HEK293 (cell line): ENCODE data around the gene PRLR.

ENCODE experiments used
- CTCF ChIA-PET: fragments of 350-600 bp; formaldehyde crosslinking; extraction: SDS; loops from one replicate; lab custom pipeline; 2021; ENCODE audit warnings: antibody characterized with exemption; lab: Yijun Ruan, JAX
- POLR2A ChIA-PET: fragments of 300-600 bp; formaldehyde crosslinking; extraction: SDS; loops from one replicate; lab custom pipeline; 2020; ENCODE audit warnings: antibody characterized with exemption, inconsistent platforms; lab: Yijun Ruan, JAX
- H3K27ac ChIP-seq: fragments of 200-500 bp; sonication (Bioruptor generic); 2 replicates; pipeline ENCODE4 v1.5.1; 2014; ENCODE audit warnings: low read depth, low read length, control low read depth, inconsistent platforms; ENCODE audit errors: extremely low read depth
- H3K36me3 ChIP-seq, 2 experiments: fragments of 200-500 bp in 1 of 2; sonication (Bioruptor generic) in 1 of 2; 1 replicate in 1 of 2; 2 replicates in 1 of 2; pipeline ENCODE4 v1.5.1; 2014 to 2017; ENCODE audit warnings: inconsistent platforms in 2 of 2, low read length in 2 of 2; ENCODE audit not compliant: control insufficient read depth in 2 of 2, insufficient read depth in 1 of 2
- H3K4me1 ChIP-seq: fragments of 200-500 bp; sonication (Bioruptor generic); 2 replicates; pipeline ENCODE4 v1.5.1; 2014; ENCODE audit warnings: mild to moderate bottlenecking, low read length, inconsistent platforms; ENCODE audit not compliant: control insufficient read depth, insufficient read depth
- H3K4me3 ChIP-seq: 2 replicates; pipeline ENCODE4 v1.5.1; 2011; ENCODE audit warnings: low read depth, mild to moderate bottlenecking, control low read depth, low read length, moderate library complexity
- H3K9me3 ChIP-seq: fragments of 200-500 bp; sonication (Bioruptor generic); 2 replicates; pipeline ENCODE4 v1.5.1; 2014; ENCODE audit warnings: low read depth, low read length, inconsistent platforms; ENCODE audit not compliant: control insufficient read depth, insufficient read depth
- FEZF1 ChIP-seq: fragments of 450-650 bp; formaldehyde crosslinking; IDR thresholded peaks from 2 replicates; pipeline ENCODE4 v1.5.1; 2016; ENCODE audit warnings: missing biosample characterization, missing genetic modification characterization
- GLI2 ChIP-seq: fragments of 450-650 bp; formaldehyde crosslinking; IDR thresholded peaks from 2 replicates; pipeline ENCODE4; 2017; ENCODE audit warnings: missing biosample characterization, missing genetic modification characterization, low read depth, borderline replicate concordance
- KLF8 ChIP-seq: fragments of 450-650 bp; formaldehyde crosslinking; IDR thresholded peaks from 2 replicates; pipeline ENCODE4 v1.5.1; 2016; ENCODE audit warnings: missing biosample characterization, missing genetic modification characterization
- OVOL3 ChIP-seq: fragments of 450-650 bp; formaldehyde crosslinking; IDR thresholded peaks from 2 replicates; pipeline ENCODE4 v1.5.1; 2016; ENCODE audit warnings: missing biosample characterization, missing genetic modification characterization
- PRDM4 ChIP-seq: fragments of 450-650 bp; formaldehyde crosslinking; IDR thresholded peaks from 2 replicates; pipeline ENCODE4 v1.5.1; 2017; ENCODE audit warnings: missing biosample characterization, missing genetic modification characterization
- SCRT2 ChIP-seq: fragments of 450-650 bp; formaldehyde crosslinking; IDR thresholded peaks from 2 replicates; pipeline ENCODE4 v1.5.1; 2016; ENCODE audit warnings: missing biosample characterization, missing genetic modification characterization
- SP7 ChIP-seq: fragments of 450-650 bp; formaldehyde crosslinking; IDR thresholded peaks from 2 replicates; pipeline ENCODE4 v1.5.1; 2016; ENCODE audit warnings: missing biosample characterization, missing genetic modification characterization
- ZBTB21 ChIP-seq: fragments of 450-650 bp; formaldehyde crosslinking; IDR thresholded peaks from 2 replicates; pipeline ENCODE4 v1.5.1; 2017; ENCODE audit warnings: missing biosample characterization, missing genetic modification characterization
- ZFP3 ChIP-seq: fragments of 450-650 bp; formaldehyde crosslinking; IDR thresholded peaks from 2 replicates; pipeline ENCODE4 v1.5.1; 2016; ENCODE audit warnings: low read depth, missing biosample characterization, missing genetic modification characterization
- ZNF112 ChIP-seq: fragments of 450-650 bp; formaldehyde crosslinking; IDR thresholded peaks from 2 replicates; pipeline ENCODE4 v1.5.0; 2017; ENCODE audit warnings: missing biosample characterization, missing genetic modification characterization
- ZNF140 ChIP-seq: fragments of 450-650 bp; formaldehyde crosslinking; IDR thresholded peaks from 2 replicates; pipeline ENCODE4 v1.5.1; 2016; ENCODE audit warnings: missing biosample characterization, missing genetic modification characterization
- ZNF394 ChIP-seq: fragments of 450-650 bp; formaldehyde crosslinking; IDR thresholded peaks from 2 replicates; pipeline ENCODE4 v1.5.1; 2016; ENCODE audit warnings: missing biosample characterization, missing genetic modification characterization, mild to moderate bottlenecking, moderate library complexity, borderline replicate concordance
- ZNF544 ChIP-seq: fragments of 450-650 bp; formaldehyde crosslinking; IDR thresholded peaks from 2 replicates; pipeline ENCODE4 v1.5.0; 2017; ENCODE audit warnings: missing biosample characterization, missing genetic modification characterization
- ZNF560 ChIP-seq: fragments of 450-650 bp; formaldehyde crosslinking; IDR thresholded peaks from 2 replicates; pipeline ENCODE4 v1.5.1; 2017; ENCODE audit warnings: missing biosample characterization, missing genetic modification characterization, borderline replicate concordance
- ZNF624 ChIP-seq: fragments of 450-650 bp; formaldehyde crosslinking; IDR thresholded peaks from 2 replicates; pipeline ENCODE4 v1.5.1; 2017; ENCODE audit warnings: missing biosample characterization, missing genetic modification characterization
- ZNF629 ChIP-seq: fragments of 450-650 bp; formaldehyde crosslinking; IDR thresholded peaks from 2 replicates; pipeline ENCODE4 v1.5.1; 2017; ENCODE audit warnings: missing biosample characterization, missing genetic modification characterization
- ZNF654 ChIP-seq: fragments of 450-650 bp; formaldehyde crosslinking; IDR thresholded peaks from 2 replicates; pipeline ENCODE4 v1.5.1; 2016; ENCODE audit warnings: low read depth, missing biosample characterization, missing genetic modification characterization
- ZNF692 ChIP-seq: fragments of 450-650 bp; formaldehyde crosslinking; IDR thresholded peaks from 2 replicates; pipeline ENCODE4 v1.5.1; 2016; ENCODE audit warnings: missing biosample characterization, missing genetic modification characterization
- ZNF791 ChIP-seq: fragments of 450-650 bp; formaldehyde crosslinking; IDR thresholded peaks from 2 replicates; pipeline ENCODE4 v1.5.1; 2016; ENCODE audit warnings: missing biosample characterization, missing genetic modification characterization
- ZNF843 ChIP-seq: fragments of 450-650 bp; formaldehyde crosslinking; IDR thresholded peaks from 2 replicates; pipeline ENCODE4 v1.5.1; 2016; ENCODE audit warnings: missing biosample characterization, missing genetic modification characterization
- TF ChIP-seq, protein P1 (sequence below): fragments of 450-650 bp; formaldehyde crosslinking; IDR thresholded peaks from 2 replicates; pipeline ENCODE4 v1.5.1; 2017; ENCODE audit warnings: missing biosample characterization, missing genetic modification characterization
- TF ChIP-seq, protein P2 (sequence below): fragments of 450-650 bp; formaldehyde crosslinking; IDR thresholded peaks from 2 replicates; pipeline ENCODE4 v1.5.1; 2016; ENCODE audit warnings: missing biosample characterization, missing genetic modification characterization
- TF ChIP-seq, protein P3 (sequence below): fragments of 450-650 bp; formaldehyde crosslinking; IDR thresholded peaks from 2 replicates; pipeline ENCODE4 v1.5.1; 2017; ENCODE audit warnings: missing biosample characterization, missing genetic modification characterization

The PRLR gene

DNA sequence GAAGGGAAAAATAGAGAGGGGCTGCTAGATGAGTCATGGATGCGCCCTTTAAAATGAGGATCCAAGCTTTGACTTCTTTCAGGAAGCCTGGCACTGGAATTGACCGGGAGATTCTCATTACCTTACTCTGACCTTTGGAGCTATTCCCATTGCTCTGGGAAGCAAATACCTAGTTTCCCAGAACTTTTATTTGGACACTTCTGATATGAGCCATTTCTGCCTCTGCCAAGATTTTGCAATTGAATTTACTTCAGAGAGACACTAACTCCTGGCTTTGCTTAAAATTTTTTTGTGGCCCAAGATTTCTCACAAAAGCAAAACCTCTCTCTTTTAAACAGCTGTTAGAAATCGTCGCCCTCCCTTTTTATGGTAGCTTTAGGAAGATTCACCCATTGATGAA, 166.9 kb downstream of the PRLR start:
- H3K4me1 ChIP-seq, result no peaks in the 10 kb centered on the region
- no peak overlapping the region for H3K4me3 ChIP-seq
- no peak overlapping the region for H3K27ac ChIP-seq
- H3K9me3 ChIP-seq, result no peaks in the 10 kb centered on the region
- H3K36me3 ChIP-seq, result no peaks in the 10 kb centered on the region
- CTCF ChIA-PET, result no interaction called here
- POLR2A ChIA-PET, result interaction anchor here (0.7 kb wide), 1 partner anchor 210 kb away, joined by 3 read pairs; no protein-coding TSS in a partner anchor
- TF ChIP-seq ZBTB21 (tag by site-specific recombination), result no peak
- TF ChIP-seq, protein P1, sequence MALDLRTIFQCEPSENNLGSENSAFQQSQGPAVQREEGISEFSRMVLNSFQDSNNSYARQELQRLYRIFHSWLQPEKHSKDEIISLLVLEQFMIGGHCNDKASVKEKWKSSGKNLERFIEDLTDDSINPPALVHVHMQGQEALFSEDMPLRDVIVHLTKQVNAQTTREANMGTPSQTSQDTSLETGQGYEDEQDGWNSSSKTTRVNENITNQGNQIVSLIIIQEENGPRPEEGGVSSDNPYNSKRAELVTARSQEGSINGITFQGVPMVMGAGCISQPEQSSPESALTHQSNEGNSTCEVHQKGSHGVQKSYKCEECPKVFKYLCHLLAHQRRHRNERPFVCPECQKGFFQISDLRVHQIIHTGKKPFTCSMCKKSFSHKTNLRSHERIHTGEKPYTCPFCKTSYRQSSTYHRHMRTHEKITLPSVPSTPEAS (tag by site-specific recombination), result no peak
- TF ChIP-seq ZNF394 (tag by site-specific recombination), result no peak
- no peak for TF ChIP-seq ZNF140 (tag by site-specific recombination)
- no peak for TF ChIP-seq ZFP3 (tag by site-specific recombination)

DNA sequence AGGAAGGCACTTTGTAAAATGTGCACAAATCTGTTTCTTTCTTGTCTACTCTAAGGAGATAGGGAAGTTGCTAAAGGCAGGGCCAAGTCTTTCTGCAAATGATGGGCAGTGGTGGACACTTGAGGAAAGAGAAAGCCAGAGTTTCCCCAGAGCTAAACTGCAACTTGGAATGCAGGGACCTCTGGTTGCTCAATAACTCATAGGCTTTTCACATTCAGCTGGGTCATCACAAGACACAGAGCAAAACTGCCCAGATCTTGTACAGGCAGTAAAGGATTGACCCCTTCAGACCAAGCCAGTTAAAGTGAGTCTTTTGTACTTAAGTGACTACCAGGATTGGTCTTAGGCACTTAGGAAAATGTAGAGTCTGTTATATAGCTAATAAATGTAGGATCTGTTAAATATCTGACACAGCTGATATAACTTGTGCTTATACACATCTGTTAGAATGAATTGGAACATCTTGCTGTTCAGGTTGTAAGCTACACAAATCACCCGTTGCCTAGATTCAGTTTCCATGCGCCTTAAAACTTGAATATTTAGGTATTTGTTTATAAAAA, 169.0 kb downstream of the PRLR start:
- H3K4me1 ChIP-seq, result no peaks in the 10 kb centered on the region
- H3K36me3 ChIP-seq, result no peaks in the 10 kb centered on the region
- ChIA-PET CTCF (no interaction called here), POLR2A (no interaction called here)
- H3K27ac ChIP-seq, result no peak overlapping the region
- TF ChIP-seq ZNF791 (no peak), ZFP3 (tag by site-specific recombination) (no peak), KLF8 (no peak), ZNF112 (tag by site-specific recombination) (no peak), ZNF624 (no peak), ZNF544 (no peak), ZNF560 (no peak), FEZF1 (tag by site-specific recombination) (no peak)
- TF ChIP-seq, protein P2, sequence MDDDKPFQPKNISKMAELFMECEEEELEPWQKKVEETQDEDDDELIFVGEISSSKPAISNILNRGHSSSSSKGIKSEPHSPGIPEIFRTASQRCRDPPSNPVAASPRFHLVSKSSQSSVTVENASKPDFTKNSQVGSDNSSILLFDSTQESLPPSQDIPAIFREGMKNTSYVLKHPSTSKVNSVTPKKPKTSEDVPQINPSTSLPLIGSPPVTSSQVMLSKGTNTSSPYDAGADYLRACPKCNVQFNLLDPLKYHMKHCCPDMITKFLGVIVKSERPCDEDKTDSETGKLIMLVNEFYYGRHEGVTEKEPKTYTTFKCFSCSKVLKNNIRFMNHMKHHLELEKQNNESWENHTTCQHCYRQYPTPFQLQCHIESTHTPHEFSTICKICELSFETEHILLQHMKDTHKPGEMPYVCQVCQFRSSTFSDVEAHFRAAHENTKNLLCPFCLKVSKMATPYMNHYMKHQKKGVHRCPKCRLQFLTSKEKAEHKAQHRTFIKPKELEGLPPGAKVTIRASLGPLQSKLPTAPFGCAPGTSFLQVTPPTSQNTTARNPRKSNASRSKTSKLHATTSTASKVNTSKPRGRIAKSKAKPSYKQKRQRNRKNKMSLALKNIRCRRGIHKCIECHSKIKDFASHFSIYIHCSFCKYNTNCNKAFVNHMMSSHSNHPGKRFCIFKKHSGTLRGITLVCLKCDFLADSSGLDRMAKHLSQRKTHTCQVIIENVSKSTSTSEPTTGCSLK (tag by site-specific recombination), result no peak
- TF ChIP-seq, protein P3, sequence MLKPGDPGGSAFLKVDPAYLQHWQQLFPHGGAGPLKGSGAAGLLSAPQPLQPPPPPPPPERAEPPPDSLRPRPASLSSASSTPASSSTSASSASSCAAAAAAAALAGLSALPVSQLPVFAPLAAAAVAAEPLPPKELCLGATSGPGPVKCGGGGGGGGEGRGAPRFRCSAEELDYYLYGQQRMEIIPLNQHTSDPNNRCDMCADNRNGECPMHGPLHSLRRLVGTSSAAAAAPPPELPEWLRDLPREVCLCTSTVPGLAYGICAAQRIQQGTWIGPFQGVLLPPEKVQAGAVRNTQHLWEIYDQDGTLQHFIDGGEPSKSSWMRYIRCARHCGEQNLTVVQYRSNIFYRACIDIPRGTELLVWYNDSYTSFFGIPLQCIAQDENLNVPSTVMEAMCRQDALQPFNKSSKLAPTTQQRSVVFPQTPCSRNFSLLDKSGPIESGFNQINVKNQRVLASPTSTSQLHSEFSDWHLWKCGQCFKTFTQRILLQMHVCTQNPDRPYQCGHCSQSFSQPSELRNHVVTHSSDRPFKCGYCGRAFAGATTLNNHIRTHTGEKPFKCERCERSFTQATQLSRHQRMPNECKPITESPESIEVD (tag by site-specific recombination), result no peak
- H3K9me3 ChIP-seq, result no peaks in the 10 kb centered on the region
- no peak overlapping the region for H3K4me3 ChIP-seq

- CTCF ChIA-PET, result no interaction called here
- H3K4me3 ChIP-seq, result no peak overlapping the region
- no peak overlapping the region for H3K27ac ChIP-seq
- POLR2A ChIA-PET, result no interaction called here
- H3K36me3 ChIP-seq, result no peaks in the 10 kb centered on the region
- no peaks in the 10 kb centered on the region for H3K4me1 ChIP-seq
- H3K9me3 ChIP-seq, result no peaks in the 10 kb centered on the region
- TF ChIP-seq ZNF843 (tag by site-specific recombination), result no peak
- no peak for TF ChIP-seq SP7 (tag by site-specific recombination)
- TF ChIP-seq ZNF692 (tag by site-specific recombination), result no peak
- no peak for TF ChIP-seq OVOL3
- no peak for TF ChIP-seq ZNF654 (tag by site-specific recombination)
- no peak for TF ChIP-seq GLI2 (tag by site-specific recombination)
- TF ChIP-seq SCRT2 (tag by site-specific recombination), result no peak
- TF ChIP-seq ZNF629, result no peak
- TF ChIP-seq PRDM4 (tag by site-specific recombination), result no peak
These were observed 170.1 kb downstream of the PRLR start for GRCh38 chr5:35060236-35060635.
